GM19328 (cell line): Measurements from ENCODE around the gene PDK2.
"Not testable (repeated sequence)": the region's sequence is repeated elsewhere in the genome, so short reads cannot be mapped to it uniquely, and the experiment has no call there.

Source experiments
- ATAC-seq: cut with Tn5 transposase; IDR thresholded peaks from one replicate; pipeline ENCODE4 v1.9.1; 2021; ENCODE audit warnings: mild to moderate bottlenecking, moderate library complexity; ENCODE audit not compliant: unreplicated experiment

Gene PDK2

DNA sequence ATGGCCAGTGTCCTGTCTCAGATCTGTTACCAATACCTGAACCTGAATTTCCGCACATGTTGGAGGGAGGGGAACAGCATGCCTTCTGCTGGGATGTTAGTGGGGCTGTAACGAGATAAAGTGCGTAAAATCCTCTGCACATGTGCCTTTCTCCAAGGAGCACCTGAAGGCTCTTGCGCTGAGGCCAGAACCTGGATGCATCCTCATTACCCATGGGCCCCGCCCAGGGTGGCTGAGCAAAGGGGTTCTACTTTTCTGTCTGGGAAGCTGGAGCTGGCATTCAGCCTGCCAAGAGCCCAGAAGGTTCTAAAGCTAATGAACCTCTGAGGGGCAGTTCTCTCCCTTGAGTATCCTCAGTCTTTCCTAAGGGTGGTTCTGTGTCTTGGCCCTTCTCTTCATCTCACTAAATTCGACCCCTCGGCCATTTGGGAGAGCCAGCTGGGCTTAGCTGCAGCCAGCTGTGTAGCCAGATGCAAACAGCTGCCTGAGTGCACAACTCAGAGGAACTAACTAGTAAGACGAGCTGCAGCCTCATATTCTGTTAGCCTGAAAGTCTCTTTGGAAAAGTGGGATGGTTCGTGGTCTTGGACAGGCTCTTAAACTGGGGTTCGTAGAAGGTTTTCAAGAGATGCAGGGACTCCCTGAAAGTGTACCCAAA lies 36.7 kb upstream of the PDK2 start:
- ATAC-seq = no peak

DNA sequence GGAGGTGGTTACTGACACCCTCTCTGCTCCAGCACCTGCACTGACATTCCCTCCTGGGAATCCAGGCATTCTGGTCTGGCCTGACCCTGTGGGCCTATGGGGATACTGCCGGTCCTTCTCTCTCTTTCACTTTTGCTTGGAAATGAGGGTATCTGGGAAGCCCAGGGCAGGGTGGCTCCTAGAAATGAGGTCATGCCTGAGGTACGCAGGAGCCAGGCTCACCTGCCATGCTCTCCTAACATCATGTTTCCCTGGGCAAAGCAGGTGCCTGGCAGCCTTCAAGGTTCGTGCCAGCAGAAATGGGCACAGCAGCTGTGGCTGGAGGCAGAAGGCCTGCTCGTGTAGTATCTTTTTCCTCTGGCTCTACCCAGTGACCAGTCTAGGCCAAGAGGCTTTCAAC lies 35.9 kb upstream of the PDK2 start:
- ATAC-seq = no peak

DNA sequence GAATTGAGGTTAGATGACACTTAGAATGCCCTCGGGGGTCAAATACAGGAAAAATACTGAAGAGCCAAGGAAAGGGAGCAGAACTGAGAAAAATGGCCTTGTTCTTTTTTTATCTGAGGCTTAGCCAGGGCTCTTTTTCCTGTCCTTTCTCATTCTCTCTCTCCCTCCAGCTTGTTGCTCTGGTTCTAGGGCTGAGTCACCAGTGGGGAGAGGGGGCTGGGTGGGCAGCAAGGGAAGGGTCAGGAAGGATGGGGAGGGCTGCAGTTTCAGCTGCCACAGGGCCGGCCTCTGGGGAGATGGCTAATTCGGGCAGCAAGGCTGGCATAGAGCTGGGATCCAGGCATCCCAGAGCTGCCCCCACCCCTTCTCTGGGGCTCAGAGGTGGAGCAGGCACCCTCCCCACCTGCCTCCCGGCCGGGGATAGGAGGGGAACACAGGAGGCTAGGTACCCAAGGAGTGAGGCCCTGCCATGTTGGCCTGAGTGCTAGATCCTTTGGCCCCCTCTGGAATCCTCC lies 35.3 kb upstream of the PDK2 start:
- ATAC-seq = no peak

DNA sequence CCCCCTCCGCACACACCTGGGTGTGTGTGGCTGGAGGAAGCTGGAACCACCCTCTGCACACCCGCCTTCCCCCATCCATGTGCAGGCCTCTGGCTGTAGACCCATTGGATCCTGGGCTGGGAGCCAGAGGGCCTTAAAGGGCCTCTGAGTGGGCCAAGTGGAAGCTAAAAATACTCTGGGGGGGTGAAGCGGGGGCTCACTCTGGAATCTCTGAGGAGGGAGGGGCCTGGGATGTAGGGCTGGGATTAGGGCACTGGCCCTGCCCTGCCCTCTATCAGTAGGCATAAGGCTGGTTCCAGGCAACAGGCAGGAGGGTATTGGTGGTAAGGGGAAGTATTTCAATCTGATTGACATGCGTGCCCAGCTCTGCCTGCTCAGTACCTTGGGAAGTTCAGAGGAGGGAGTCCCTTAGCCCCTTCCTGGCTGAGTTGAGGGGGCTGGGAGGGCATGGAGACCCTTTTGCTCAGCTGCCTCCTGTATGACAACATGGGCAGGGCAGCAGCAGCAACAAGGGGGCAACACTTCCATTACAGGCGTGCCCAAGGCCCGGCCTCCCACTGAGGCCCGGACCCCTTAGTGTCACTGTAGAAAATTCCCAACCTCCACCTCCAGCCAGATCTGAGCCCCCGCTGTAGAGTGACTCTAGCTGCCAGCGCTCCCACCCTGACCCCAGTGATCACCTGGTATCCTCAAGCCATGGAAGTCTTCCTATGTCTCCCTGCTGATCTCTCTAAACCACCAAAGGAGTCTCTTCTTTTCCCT lies 34.0 kb upstream of the PDK2 start:
- ATAC-seq = no peak

DNA sequence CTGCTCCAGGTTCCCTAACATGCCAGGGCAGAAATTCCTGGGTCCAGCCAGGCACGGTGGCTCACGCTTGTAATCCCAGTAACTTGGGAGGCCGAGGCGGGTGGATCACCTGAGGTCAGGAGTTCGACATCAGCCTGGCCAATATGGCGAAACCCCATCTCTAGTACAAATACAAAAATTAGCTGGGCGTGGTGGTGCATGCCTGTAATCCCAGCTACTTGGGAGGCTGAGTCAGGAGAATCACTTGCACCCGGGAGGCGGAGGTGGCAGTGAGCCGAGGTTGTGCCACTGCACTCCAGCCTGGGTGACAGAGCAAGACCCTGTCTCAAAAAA lies 33.5 kb upstream of the PDK2 start:
- not testable (repeated sequence) for ATAC-seq

DNA sequence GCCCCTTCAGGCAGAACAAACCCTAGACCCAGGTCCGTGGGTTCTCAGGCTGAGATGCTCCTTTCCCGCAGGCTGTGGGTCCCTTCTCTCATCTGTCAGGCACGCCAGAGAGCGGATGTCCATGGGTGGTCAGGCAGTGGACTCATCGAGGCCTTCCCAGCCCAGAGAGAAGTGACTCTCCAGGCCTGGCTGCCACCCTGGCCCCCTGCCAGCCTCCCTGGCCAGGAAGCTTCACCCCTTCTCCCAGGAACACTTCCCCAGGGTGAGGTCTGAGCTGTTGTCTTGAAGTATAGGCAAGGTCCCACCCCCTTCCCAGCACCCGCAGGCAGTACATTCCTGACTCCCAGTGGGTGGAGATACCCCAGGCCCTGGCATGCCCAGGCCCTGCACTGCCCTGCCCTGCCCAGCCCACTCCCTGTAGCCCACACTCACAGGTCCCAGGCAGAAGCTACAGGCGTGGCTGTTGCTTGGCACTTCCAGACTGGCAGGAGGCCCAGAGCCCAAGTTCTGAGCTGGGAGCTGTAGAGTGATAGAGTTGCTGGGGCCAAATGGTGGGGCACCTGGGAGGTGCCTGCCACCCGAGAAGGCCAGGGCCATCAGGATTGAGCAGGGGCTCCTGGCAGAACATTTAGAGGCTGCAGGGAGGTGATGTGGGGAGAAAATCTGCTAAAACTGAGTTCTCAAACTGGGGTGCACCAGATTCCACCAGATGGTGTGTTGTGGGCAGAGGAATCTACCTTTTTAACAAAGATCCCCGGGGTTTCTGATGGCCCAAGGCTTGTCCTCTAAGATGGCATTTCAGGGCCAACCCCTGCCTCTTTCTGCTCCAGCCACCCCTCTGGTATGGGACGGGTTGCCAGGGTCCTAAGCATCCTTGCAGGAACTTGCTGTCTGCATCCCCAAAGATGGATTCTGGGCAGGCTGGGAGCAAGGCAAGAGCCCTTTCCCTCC lies 32.6 kb upstream of the PDK2 start:
- no peak for ATAC-seq

DNA sequence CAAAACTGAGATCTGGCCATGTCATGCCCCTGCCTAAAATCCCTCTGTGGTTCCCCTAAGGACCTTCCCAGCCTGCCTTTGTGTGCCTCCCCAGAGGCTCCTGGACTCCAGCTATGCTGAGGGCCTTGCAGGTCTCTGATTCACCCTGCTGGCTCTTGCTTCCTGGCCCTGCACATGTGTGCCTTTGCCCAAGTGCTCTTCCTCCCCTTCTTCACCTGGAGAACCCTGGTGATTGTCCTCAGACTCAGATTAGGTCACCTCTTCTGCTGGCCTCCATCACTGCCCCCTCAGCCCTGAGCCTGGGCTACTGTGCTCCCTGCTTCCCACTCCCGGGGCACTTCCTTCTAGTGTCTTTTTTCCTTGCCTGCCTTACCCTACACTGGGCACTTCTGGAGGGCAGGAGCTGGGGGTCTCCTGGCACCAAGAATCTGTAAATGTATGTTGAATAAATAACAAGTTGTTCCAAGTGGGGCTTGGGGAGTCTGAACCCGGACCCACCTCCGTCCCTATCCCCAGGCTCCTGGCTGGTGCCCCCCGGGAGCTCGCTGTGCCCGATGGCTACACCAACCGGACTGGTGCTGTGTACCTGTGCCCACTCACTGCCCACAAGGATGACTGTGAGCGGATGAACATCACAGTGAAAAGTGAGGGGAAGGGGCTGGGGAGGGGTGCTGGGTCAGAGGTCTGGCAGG lies 31.4 kb upstream of the PDK2 start:
- ATAC-seq = no peak

DNA sequence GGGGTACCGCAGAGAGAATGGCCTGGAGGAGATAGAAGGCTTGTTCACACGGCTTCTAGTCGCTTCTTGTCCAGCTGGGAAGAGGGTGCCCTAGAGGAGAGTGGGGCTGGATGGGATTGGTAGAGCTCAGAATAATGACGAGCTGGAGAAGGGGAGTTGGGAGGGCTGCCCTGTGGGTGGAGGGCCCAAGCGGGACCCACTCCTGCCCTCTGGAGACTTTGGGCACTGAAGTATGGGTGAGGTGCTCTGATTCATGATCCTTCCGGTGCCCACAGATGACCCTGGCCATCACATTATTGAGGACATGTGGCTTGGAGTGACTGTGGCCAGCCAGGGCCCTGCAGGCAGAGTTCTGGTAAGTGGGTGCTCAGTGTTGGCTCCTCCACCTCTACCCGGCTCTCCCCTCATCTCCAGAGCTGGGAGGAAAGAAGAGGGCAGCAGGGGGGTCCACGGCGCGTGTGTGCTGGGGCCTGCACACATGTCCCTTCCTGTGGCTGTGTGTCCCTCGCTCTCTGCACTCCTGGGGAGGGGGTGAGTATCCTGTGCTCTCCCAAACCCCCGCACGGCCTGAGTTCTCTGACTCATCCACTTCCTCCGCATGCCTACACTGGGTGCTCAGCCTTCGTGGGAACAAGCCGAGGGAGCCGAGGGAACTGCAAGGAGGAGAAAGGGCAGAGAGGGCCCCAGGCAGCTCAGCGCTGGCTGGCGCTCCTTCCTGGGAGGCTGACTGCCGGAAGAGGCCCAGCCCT lies 30.7 kb upstream of the PDK2 start:
- ATAC-seq = no peak

DNA sequence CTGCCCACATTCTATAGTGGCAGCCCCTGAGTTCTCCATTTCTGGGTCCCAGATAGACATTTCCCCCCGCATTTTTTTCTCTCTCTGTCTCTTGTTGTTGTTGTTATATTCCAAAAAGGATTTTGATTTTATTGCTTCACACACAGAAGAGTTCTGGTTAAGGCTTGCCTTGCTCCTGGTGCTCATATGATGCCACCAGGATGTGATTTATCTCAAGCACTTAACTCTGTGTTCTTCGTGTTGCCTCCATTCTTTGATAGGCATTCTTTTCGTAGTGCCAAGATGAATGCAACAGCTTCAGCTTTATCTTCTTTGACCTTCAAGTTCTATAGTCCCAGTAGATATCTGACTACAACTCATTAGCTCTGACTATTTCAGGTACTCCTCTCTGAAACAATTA lies 30.1 kb upstream of the PDK2 start:
- ATAC-seq = no peak

DNA sequence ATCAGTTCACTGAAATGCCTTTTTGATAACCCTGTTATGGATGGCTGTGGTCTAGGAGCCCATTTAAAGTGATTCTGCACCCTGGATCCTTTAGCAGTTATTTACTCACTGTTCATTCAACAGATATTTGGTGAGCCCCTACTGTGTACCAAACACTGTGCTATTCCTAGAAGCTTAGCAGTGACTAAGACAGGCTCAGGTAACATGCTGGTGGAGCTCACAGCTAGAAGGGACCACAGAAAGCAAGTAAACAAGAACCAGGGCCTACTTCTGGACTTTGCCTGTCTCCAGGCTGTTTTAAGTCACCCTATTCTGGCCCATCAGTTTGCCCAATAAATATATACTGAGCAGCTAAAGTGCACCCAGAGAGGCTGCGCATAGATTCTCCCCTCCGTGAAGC lies 28.2 kb upstream of the PDK2 start:
- no peak for ATAC-seq

DNA sequence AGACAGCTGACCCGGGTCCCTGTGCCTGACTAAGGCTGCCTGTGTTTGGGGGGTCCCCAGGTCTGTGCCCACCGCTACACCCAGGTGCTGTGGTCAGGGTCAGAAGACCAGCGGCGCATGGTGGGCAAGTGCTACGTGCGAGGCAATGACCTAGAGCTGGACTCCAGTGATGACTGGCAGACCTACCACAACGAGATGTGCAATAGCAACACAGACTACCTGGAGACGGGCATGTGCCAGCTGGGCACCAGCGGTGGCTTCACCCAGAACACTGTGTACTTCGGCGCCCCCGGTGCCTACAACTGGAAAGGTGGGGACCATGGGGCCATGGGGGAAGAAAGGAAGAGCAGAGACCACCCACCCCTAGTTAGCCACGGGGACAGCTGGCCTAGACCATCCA lies 27.2 kb upstream of the PDK2 start:
- ATAC-seq = no peak

DNA sequence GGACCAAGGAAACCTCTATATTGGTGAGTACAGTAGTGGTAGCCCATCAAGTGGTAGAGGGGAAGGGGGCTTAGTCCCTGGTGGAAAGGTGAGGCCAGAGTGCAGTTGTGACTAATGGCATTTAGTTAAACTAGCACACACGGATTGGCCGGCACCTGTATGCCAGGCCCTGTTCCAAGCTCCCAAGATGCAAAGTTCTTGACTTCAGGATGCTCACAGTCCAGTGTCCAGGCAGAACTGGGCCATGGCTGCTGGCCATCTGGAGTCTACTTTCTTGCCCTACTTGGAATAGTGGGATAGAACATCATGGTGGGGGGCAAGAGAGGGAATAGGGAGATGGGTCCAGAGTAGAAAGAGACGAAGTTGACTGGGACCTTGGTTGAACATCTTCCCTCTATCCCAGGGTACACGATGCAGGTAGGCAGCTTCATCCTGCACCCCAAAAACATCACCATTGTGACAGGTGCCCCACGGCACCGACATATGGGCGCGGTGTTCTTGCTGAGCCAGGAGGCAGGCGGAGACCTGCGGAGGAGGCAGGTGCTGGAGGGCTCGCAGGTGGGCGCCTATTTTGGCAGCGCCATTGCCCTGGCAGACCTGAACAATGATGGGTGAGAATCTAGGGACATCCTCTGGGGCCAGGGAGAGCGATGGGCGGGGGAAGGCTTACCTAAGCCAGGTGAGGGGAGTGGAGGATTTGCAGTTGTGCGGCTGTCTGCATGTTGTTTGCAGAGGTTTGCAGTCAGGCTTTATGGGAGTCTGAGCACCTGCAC lies 24.1 kb upstream of the PDK2 start:
- no peak for ATAC-seq

DNA sequence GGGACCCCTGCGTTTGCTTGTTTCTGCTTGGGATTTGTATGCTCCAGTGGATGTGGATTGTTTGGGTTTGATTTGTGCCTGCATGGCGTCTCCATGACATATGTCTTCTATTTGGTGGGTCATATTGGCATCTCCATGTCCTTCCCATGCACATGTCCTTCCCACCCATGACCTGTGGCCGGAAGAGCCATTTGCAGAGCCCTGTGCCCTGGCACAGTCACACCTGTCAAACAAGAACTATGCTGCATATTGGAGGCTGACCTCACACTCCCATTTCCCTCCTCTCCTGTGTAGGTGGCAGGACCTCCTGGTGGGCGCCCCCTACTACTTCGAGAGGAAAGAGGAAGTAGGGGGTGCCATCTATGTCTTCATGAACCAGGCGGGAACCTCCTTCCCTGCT lies 23.5 kb upstream of the PDK2 start:
- no peak for ATAC-seq

DNA sequence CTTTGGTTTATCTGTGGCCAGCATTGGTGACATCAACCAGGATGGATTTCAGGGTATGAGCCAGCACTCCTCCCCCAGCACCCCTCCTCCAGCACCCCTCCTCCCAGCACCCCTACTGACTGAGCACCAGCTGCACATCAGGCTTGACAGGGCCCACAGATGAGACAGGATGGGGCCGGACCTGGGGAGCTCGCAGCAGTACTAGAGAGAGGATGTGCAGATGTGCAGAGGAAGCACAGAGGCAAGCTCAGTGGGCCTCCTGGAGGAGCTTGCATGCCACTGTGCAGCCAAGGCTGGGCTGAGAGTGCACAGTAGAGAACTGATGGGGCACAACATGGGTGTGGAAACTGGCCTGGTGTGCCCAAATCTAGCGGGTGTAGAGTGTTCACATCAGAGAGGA lies 23.0 kb upstream of the PDK2 start:
- ATAC-seq = no peak

DNA sequence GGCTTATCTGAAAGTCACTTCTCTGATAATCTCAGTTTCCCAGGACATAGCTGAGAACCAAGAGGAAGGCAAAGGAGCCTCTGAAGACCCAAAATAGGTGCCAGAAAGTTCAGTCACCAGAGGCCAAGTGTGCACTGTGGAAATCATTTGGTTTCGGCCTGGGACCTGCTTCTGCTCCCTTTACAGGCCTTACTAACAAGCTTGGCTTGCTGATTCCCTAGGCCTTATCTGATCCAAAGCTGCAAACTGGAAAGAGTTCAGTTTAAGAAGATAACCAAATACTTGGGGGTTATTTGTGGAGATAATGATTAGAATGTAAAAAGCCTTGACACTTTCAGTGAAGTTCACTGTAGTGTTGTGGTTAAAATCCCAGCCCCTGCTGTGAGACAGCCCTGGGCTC lies 22.2 kb upstream of the PDK2 start:
- ATAC-seq = no peak

DNA sequence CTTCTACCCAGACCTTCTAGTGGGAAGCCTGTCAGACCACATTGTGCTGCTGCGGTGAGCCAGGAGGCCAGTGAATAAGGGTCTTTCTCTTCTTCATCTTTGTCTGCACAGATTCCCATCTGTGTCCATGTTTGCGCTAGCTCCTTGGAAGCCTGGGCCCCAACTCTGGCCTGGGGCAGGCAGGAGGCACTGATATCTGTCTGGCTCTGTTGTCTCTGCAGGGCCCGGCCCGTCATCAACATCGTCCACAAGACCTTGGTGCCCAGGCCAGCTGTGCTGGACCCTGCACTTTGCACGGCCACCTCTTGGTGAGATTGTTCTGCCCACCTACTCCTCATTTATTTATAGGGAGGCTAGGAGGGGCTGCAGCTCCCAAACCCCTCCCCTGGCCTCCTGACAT lies 20.9 kb upstream of the PDK2 start:
- ATAC-seq = no peak

DNA sequence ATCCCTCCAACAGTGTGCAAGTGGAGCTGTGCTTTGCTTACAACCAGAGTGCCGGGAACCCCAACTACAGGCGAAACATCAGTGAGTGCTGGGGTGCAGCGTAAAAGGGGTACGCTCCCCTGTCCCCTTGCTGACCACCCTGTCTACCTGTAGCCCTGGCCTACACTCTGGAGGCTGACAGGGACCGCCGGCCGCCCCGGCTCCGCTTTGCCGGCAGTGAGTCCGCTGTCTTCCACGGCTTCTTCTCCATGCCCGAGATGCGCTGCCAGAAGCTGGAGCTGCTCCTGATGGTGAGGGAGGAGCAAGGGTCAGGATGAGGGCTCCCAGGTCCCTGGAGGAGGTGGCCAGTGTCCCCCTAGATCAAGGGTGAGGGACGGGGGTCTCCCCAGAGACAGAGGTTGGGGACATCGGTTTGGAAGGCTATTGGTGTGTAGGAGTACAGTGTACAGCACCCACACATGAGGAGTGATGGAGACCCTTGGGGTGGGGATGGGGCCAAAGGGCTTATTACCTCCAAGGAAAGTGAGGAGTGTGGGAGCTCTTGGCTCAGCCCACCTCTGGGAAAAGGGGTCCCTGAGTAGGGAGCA lies 19.6 kb upstream of the PDK2 start:
- ATAC-seq = no peak

DNA sequence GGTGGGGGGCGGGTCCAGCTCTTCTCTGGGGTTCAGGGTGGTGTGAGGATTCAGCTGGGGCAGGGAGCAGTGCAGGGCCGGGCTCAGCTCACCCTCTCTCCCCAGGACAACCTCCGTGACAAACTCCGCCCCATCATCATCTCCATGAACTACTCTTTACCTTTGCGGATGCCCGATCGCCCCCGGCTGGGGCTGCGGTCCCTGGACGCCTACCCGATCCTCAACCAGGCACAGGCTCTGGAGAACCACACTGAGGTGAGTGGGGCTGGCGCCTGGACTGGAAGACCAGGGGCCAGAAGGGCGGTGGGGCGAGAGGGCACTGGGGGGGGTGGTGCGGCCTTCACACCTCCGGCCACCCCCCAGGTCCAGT lies 18.9 kb upstream of the PDK2 start:
- ATAC-seq = no peak

DNA sequence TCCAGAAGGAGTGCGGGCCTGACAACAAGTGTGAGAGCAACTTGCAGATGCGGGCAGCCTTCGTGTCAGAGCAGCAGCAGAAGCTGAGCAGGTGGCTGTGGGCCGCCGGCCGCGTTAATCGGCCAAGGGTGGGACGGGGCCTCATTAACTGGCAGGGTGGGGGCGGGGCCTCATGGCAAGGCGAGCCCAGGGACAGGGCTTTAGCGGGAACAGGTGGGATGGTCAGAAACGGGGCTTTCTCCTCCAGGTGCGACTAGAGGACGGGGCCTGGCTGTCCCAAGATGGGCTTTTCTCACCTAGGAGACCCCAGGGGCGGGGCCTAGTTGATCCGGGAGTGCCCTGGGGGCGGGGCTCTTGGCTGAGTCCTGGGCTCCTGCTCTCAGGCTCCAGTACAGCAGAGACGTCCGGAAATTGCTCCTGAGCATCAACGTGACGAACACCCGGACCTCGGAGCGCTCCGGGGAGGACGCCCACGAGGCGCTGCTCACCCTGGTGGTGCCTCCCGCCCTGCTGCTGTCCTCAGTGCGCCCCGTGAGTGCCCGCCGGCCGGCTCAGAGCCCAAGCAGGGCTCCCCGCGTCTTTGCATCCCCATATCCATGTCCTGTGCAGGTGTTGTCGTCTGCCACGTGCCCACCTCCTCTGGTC lies 18.4 kb upstream of the PDK2 start:
- no peak for ATAC-seq
